HepG2 (cell line): Measurements from ENCODE around the gene POU6F2. TPM values are rescaled to one million over a fixed set of nuclear protein-coding genes. Genes with fewer than 3 reads are reported as not detected.

Source experiments
- ATAC-seq: fragments of 200-7000 bp; cut with Tn5 transposase; 3 replicates; pipeline ENCODE4 v1.9.1; 2020; ENCODE audit warnings: mild to moderate bottlenecking, moderate library complexity
- BruUV-seq: library from RNA; stranded (reverse); fragments of 400-500 nt; replicated peaks from 2 replicates; lab custom pipeline; 2021; lab: Mats Ljungman, UMichigan
- CTCF ChIA-PET: fragments of 300-600 bp; formaldehyde crosslinking; extraction: SDS; loops from one replicate; lab custom pipeline; 2021; ENCODE audit warnings: low total read pairs, inconsistent platforms, low intra/inter-chr PET ratio; lab: Yijun Ruan, JAX
- POLR2A ChIA-PET: fragments of 350-600 bp; sonication (Branson Sonifier 250); formaldehyde crosslinking; loops from one replicate; lab custom pipeline; 2020; ENCODE audit warnings: antibody characterized with exemption, inconsistent platforms; lab: Yijun Ruan, JAX
- DNase-seq: peaks from one replicate; pipeline ENCODE4 v3.0.0-alpha.2; 2015; ENCODE audit warnings: low spot score
- FAIRE-seq: peaks from 3 replicates; lab custom pipeline; 2011; peaks lifted over from hg19 to GRCh38; lab: Jason Lieb, UNC
- H2AFZ ChIP-seq: one replicate; pipeline ENCODE4 v1.6.1; 2011; ENCODE audit warnings: low read length, inconsistent platforms
- H3K27ac ChIP-seq: fragments of 300-600 bp; 3 replicates; pipeline ENCODE4 v1.8.0; 2011; ENCODE audit warnings: mixed run types, mild to moderate bottlenecking, mixed read lengths, low read length, inconsistent platforms; ENCODE audit not compliant: insufficient read depth; ENCODE audit errors: extremely low read length
- H3K27me3 ChIP-seq, 2 experiments: fragments of 200-600 bp in 1 of 2; 2 replicates in 1 of 2; 3 replicates in 1 of 2; pipeline versions ENCODE4 v1.6.0 to v1.8.0; 2011; ENCODE audit warnings: low read length in 2 of 2, mild to moderate bottlenecking in 2 of 2, moderate library complexity in 2 of 2, inconsistent platforms in 1 of 2; ENCODE audit not compliant: insufficient read depth in 2 of 2, control insufficient read depth in 1 of 2
- H3K36me3 ChIP-seq, 2 experiments: fragments of 200-600 bp in 1 of 2; replicated peaks in 1 of 2; 2 replicates in 1 of 2; 3 replicates in 1 of 2; pipeline versions ENCODE4 v1.5.1 to v1.8.0; 2011; ENCODE audit warnings: low read length in 2 of 2, inconsistent platforms in 1 of 2; ENCODE audit not compliant: insufficient read depth in 2 of 2, control insufficient read depth in 1 of 2
- H3K4me1 ChIP-seq: 2 replicates; pipeline ENCODE4 v1.5.1; 2012; ENCODE audit warnings: low read length, inconsistent platforms; ENCODE audit not compliant: insufficient read depth
- H3K4me2 ChIP-seq: 2 replicates; pipeline ENCODE4 v1.6.0; 2011; ENCODE audit warnings: low read depth, low read length, inconsistent platforms
- H3K4me3 ChIP-seq, 3 experiments: fragments of 200-600 bp in 1 of 3; sonication (generic), shearing (Covaris generic) in 1 of 3; replicated peaks in 1 of 3; 2 replicates each; pipeline ENCODE4 v1.5.1; 2011 to 2016; ENCODE audit warnings: low read length in 3 of 3, inconsistent platforms in 2 of 3, low read depth in 2 of 3, mild to moderate bottlenecking in 2 of 3, control low read depth in 1 of 3, mixed read lengths in 1 of 3; ENCODE audit not compliant: insufficient read depth in 1 of 3
- H3K79me2 ChIP-seq: one replicate; pipeline ENCODE4 v1.6.1; 2011; ENCODE audit warnings: low read length, inconsistent platforms; ENCODE audit not compliant: insufficient read depth
- H3K9ac ChIP-seq: 2 replicates; pipeline ENCODE4 v1.6.0; 2011; ENCODE audit warnings: mild to moderate bottlenecking, low read depth, low read length, inconsistent platforms; ENCODE audit not compliant: insufficient read depth
- H3K9me3 ChIP-seq: 2 replicates; pipeline ENCODE4 v1.5.1; 2012; ENCODE audit warnings: mild to moderate bottlenecking, low read length
- H4K20me1 ChIP-seq: 2 replicates; pipeline ENCODE4 v1.6.0; 2011; ENCODE audit warnings: inconsistent platforms, mild to moderate bottlenecking, low read length, moderate library complexity; ENCODE audit not compliant: insufficient read depth
- ETV5 ChIP-seq: IDR thresholded peaks from 2 replicates; pipeline ENCODE4 v1.6.1; 2018; ENCODE audit warnings: missing biosample characterization, missing genetic modification reagents, inconsistent platforms, borderline replicate concordance
- JUN ChIP-seq: sonication (generic); formaldehyde crosslinking; IDR thresholded peaks from 2 replicates; pipeline ENCODE4 v1.4.0; 2020; ENCODE audit warnings: mild to moderate bottlenecking, missing genetic modification reagents
- REPIN1 ChIP-seq: sonication (generic); formaldehyde crosslinking; IDR thresholded peaks from 2 replicates; pipeline ENCODE4 v1.8.0; 2022; ENCODE audit warnings: missing genetic modification reagents, low read depth, mild to moderate bottlenecking, borderline replicate concordance
- THAP7 ChIP-seq: sonication (generic); formaldehyde crosslinking; IDR thresholded peaks from 2 replicates; pipeline ENCODE4 v1.8.1; 2023; ENCODE audit warnings: mild to moderate bottlenecking, missing genetic modification reagents
- ZNF614 ChIP-seq: IDR thresholded peaks from 2 replicates; pipeline ENCODE4 v1.6.1; 2018; ENCODE audit warnings: missing biosample characterization, missing genetic modification reagents, inconsistent platforms, borderline replicate concordance
- WGBS: methylation state at CpG from one replicate; pipeline ENCODE4 v1.1.6; 2017; ENCODE audit warnings: low lambda C conversion rate; 5-methylcytosine and 5-hydroxymethylcytosine counted together
- in situ Hi-C: cut with HindIII; loops from 2 replicates; pipeline ENCODE4 v1.10.0; 2017; ENCODE audit warnings: low pct_unique_long_range_greater_than_20kb; ENCODE audit not compliant: extremely low pct_ligation_motif_present
- intact Hi-C: fragments of 100-400 bp; cut with micrococcal nuclease; formaldehyde crosslinking; loops from one replicate; pipeline ENCODE4 v1.10.0; 2022; ENCODE audit not compliant: unreplicated experiment
- polyA plus RNA-seq, 8 experiments: library from polyadenylated mRNA; depleted of rRNA in 3 of 8; stranded (reverse) in 7 of 8; unstranded in 1 of 8; fragments of >200 nt; fragmentation: Illumina TruSeq in 4 of 8; extraction: Trizol in 4 of 8; gene quantifications; 2 replicates each; pipeline versions ENCODE4 v1.2.1 to v1.2.3, GENCODE V29; 2011 to 2016; ENCODE audit warnings: low read depth in 4 of 8, missing spikeins in 1 of 8, mixed read lengths in 1 of 8; ENCODE audit not compliant: insufficient read depth in 1 of 8
- total RNA-seq, 5 experiments: library from RNA; depleted of rRNA; stranded (reverse); fragments of >200 nt; fragmentation: Illumina TruSeq; extraction: Trizol; gene quantifications; 2 replicates each; pipeline ENCODE4 v1.2.3, GENCODE V29; 2016; ENCODE audit warnings: low read depth in 1 of 5

POU6F2 gene
- total and polyA plus RNA-seq, 2 of the 13 experiments (the other 11 are each of a cell fraction or from before 2014, with no cell fraction given): not detected

GRCh38 chr7:39221901-39222300 is 244.2 kb downstream of the POU6F2 start (continued):
- TF ChIP-seq THAP7 (CRISPR knock-in tag) (no peak), ETV5 (CRISPR knock-in tag) (no peak)
- TF ChIP-seq, all 625 proteins: peak for 0

GRCh38 chr7:39228946-39229345 is 251.2 kb downstream of the POU6F2 start:
- 33% methylated on average over 3 of the region's 3 CpGs for WGBS
- Histone ChIP-seq H3K79me2 (no peaks in the 10 kb centered on the region), H3K36me3 (no peaks in the 10 kb centered on the region), H3K9ac (no peak overlapping the region), H2AFZ (no peak overlapping the region), H3K4me2 (no peak overlapping the region), H3K4me1 (no peaks in the 10 kb centered on the region), H4K20me1 (no peaks in the 10 kb centered on the region), H3K27ac (no peak overlapping the region), H3K9me3 (no peaks in the 10 kb centered on the region), H3K4me3 (no peak overlapping the region), H3K27me3 (no peaks in the 10 kb centered on the region)
- in situ Hi-C loops: no loop called here
- ChIA-PET CTCF (no interaction called here), POLR2A (no interaction called here)
- intact Hi-C loops: no loop called here
- ATAC-seq: no peak
- DNase-seq: no peak
- TF ChIP-seq REPIN1 (CRISPR knock-in tag) (no peak), ZNF614 (CRISPR knock-in tag) (no peak), JUN (CRISPR knock-in tag) (no peak)
- no TSS peak for BruUV-seq
- FAIRE-seq: no peak
